K562 (cell line): Measurements from ENCODE around the gene HMGB2.

Experiments used
- POU5F1 ChIP-seq: fragments of 150-350 bp; IDR thresholded peaks from 2 replicates; pipeline ENCODE4 v1.6.1; 2014; ENCODE audit warnings: borderline replicate concordance, low read length, low read depth, mild to moderate bottlenecking; ENCODE audit not compliant: partially characterized antibody
- TF ChIP-seq, protein P1 (sequence below): IDR thresholded peaks from 3 replicates; pipeline ENCODE4 v1.6.1; 2011; ENCODE audit warnings: borderline replicate concordance, mild to moderate bottlenecking; ENCODE audit not compliant: insufficient read length, insufficient read depth
- TF ChIP-seq, protein P2 (sequence below): sonication (generic); formaldehyde crosslinking; IDR thresholded peaks from 2 replicates; pipeline ENCODE4 v1.8.0; 2022; ENCODE audit warnings: mild to moderate bottlenecking, missing genetic modification reagents

DNA sequence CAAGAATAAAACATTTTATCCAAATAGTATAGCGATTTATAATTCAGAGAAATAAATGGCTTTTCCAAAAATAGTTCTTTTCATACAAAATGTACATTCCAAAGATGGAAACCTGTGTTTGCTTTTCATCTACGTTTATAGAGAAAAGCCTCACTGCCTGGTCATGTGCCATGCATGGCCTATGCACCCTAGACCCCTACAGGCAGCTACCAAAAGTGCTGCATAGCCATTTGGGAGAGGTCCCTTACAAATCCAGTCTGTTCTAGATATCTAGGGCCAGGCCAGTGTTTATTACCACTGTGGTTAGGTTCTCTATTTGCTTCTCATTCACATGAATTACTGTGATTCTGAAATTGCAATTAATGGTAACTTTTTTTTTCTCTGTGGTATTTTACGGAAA lies 17.2 kb downstream of the HMGB2 start:
- TF ChIP-seq, protein P1, sequence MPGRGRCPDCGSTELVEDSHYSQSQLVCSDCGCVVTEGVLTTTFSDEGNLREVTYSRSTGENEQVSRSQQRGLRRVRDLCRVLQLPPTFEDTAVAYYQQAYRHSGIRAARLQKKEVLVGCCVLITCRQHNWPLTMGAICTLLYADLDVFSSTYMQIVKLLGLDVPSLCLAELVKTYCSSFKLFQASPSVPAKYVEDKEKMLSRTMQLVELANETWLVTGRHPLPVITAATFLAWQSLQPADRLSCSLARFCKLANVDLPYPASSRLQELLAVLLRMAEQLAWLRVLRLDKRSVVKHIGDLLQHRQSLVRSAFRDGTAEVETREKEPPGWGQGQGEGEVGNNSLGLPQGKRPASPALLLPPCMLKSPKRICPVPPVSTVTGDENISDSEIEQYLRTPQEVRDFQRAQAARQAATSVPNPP = no peak
- no peak for TF ChIP-seq POU5F1
- TF ChIP-seq, protein P2, sequence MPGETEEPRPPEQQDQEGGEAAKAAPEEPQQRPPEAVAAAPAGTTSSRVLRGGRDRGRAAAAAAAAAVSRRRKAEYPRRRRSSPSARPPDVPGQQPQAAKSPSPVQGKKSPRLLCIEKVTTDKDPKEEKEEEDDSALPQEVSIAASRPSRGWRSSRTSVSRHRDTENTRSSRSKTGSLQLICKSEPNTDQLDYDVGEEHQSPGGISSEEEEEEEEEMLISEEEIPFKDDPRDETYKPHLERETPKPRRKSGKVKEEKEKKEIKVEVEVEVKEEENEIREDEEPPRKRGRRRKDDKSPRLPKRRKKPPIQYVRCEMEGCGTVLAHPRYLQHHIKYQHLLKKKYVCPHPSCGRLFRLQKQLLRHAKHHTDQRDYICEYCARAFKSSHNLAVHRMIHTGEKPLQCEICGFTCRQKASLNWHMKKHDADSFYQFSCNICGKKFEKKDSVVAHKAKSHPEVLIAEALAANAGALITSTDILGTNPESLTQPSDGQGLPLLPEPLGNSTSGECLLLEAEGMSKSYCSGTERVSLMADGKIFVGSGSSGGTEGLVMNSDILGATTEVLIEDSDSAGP (CRISPR knock-in tag) = no peak
